ENCODE results near the gene VAV1.
"Not testable (repeated sequence)": the region's sequence is repeated elsewhere in the genome, so short reads cannot be mapped to it uniquely, and the experiment has no call there.

VAV1 gene

GRCh38 chr19:6856749-6857372 is 84.4 kb downstream of the VAV1 start:
- no peak for DNase-seq

GRCh38 chr19:6861683-6862286 is 89.3 kb downstream of the VAV1 start:
- DNase-seq = no peak

GRCh38 chr19:6862673-6863078 is 90.2 kb downstream of the VAV1 start:
- DNase-seq = peak; percentile 58

DNA sequence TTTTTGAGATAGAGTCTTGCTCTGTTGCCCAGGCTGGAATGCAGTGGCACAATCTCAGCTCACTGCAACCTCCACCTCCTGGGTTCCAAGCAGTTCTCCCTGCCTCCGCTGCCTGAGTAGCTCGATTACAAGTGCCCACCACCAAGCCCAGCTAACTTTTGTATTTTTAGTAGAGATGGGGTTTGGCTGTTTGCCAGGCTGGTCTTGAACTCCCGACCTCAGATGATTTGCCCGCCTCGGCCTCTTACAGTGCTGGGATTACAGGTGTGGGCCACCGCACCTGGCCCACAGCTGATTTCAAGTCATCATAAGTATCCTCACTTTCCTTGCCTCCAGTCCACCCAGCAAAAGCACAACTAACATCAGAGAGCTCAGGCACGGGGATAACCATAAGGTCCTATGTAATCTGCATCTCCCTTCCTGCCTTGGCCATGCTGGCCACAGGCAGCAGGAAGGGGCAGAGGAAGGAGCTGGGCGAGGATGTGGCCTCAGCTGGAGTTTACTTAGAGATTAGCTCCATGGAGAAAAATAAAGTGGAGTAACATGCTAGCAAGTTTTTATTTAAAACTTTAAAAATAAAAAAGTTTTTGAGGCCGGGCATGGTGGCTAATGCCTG is 91.9 kb downstream of the VAV1 start:
- no peak for DNase-seq

- DNase-seq = no peak
Observed at GRCh38 chr19:6865849-6866248, 93.3 kb downstream of the VAV1 start.

DNA sequence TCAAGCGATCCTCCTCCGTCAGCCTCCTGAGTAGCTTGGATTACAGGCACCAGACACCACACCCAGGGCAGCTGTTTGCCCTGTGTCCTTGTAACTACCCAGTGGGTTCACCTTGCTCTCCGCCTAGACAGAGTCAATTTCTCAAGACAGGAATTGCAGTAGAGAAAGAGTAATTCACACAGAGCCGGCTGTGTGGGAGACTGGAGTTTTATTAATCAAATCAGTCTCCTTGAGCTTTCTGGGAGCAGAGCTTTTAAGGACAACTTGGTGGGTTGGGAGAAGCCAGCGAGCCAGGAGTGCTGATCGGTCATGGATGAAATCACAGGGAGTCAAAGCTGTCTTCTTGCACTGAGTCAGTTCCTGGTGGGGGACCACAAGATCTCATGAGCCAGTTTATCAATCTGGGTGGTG is 94.2 kb downstream of the VAV1 start:
- no peak for DNase-seq

GRCh38 chr19:6868351-6868750 is 95.8 kb downstream of the VAV1 start:
- DNase-seq = no peak

DNA sequence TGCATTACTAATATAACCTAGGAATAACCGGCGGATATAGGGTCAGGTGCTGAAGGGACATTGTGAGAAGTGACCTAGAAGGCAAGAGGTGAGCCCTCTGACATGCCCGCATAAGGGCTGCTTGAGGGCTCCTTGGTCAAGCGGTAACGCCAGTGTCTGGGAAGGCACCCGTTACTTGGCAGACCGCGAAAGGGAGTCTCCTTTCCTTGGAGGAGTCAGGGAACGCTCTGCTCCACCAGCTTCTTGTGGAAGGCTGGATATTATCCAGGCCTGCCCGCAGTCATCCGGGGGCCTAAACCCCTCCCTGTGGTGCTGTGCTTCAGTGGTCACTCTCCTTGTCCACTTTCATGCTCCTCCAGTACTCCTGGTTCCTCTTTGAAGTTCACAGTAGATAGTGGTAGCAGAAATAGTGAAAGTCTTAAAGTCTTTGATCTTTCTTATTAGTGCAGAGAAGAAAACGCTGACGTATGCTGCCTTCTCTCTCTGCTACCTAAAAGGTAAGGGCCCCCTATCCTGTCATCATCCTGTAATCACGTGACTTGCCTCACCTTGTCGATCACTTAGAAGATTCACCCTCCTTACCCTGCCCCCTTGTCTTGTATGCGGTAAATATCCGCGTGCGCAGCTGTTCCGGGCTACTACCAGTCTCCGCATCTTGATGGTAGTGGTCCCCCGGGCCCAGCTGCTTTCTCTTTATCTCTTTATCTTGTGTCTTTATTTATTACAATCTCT is 96.8 kb downstream of the VAV1 start:
- DNase-seq = not testable (repeated sequence)

DNA sequence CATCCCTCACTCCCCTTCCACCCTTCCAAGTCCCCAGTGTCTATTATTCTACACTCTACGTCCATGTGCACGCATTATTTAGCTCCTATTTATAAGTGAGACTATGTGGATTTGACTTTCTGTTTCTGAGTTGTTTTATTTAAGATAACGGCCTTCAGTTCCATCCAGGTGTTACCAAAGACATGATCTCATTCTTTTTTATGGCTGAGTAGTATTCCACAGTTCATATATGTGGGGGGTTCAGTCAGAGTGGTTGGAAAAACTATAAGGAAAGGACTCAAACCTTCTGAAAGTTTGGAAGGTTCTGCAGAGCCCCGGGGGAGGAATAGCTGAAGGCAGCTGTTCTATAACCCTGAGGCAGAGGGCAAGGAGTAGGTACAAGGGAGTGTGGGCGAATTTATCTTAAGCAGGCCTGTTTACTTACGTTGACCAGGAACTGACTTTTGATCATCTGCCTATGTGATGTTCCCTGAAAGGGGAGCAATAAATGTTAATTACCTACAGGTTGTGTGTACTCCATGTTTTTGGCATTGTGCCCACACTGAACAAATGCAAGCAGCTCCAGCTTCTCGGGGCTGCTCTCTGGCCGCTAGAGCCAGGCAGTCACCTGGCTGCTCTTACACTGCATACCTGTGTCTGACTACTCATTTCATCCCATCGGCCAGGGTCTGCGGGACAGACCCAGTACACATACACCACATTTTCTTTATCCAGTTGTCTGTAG is 101.4 kb downstream of the VAV1 start:
- DNase-seq = no peak

GRCh38 chr19:6875218-6875617 is 102.7 kb downstream of the VAV1 start:
- no peak for DNase-seq

DNA sequence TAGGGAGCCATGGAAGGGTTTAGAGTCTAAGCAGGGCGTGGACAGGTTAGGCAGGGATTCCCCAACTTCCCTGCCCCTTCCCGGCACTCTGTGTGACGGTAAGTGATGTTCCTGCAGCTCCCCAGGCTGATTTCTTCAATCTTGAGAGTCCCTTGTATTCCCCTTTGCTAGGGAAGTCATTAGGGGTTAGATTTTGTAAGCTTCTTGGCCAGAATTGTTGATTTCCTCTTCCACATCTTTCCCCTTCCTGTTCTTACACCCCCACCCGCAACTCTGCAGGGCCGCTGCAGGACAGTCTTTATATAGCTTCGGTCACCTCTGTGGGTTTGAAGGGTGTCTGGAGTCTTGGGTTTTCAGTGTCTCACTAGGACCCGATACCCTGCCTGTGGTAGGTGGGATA is 104.2 kb downstream of the VAV1 start:
- DNase-seq = no peak

GRCh38 chr19:6877766-6878165 is 105.3 kb downstream of the VAV1 start:
- DNase-seq = no peak

GRCh38 chr19:6886277-6886897 is 113.9 kb downstream of the VAV1 start:
- no peak for DNase-seq

GRCh38 chr19:6887316-6887715 is 114.8 kb downstream of the VAV1 start, which contains the start of gene ADGRE1:
Gene ADGRE1, plus strand, starts transcription at chr19:6887579. Its CDS starts 30 bp downstream, at chr19:6887609.
- DNase-seq = no peak

- no peak for DNase-seq
Observed at GRCh38 chr19:6888967-6889366, 116.5 kb downstream of the VAV1 start.

DNA sequence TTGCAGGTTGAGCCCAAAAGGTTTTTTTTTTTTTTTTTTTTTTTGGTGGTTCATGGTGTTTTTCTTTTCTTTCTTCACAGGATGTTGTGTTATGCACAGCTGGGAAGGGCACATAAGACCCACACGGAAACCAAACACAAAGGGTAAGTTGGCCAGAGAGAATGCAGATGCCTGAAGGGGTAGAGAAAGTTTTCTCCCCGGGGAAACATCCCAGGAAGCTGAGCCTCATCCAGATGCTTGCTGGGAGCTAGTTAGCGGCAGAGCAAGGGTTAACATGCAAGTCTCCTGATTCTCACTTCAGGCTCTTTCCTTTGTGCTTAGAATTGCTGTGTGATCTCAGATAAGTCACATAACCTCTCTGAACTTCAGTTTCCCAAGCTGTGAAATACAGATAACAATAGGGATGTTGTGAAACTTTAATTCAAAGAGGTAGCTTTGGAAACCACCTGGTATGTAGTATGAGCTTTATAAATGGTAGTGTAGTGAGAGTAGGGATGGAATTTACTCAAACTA is 117.9 kb downstream of the VAV1 start:
- no peak for DNase-seq

DNA sequence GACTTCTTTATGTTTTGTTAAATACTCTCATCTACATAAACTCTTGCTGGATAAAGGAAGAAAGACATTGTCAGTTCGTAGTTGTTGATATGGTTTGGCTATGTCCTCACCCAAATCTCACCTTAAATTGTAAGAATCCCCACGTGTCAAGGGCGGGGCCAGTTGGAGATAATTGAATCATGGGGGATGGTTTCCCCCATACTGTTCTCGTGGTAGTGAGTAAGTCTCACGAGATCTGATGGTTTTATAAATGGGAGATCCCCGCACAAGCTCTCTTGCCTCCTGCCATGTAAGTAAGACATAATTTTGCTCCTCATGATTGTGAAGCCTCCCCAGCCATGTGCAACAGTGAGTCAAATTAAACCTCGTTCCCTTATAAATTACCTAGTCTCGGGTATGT is 118.4 kb downstream of the VAV1 start:
- DNase-seq = no peak

DNA sequence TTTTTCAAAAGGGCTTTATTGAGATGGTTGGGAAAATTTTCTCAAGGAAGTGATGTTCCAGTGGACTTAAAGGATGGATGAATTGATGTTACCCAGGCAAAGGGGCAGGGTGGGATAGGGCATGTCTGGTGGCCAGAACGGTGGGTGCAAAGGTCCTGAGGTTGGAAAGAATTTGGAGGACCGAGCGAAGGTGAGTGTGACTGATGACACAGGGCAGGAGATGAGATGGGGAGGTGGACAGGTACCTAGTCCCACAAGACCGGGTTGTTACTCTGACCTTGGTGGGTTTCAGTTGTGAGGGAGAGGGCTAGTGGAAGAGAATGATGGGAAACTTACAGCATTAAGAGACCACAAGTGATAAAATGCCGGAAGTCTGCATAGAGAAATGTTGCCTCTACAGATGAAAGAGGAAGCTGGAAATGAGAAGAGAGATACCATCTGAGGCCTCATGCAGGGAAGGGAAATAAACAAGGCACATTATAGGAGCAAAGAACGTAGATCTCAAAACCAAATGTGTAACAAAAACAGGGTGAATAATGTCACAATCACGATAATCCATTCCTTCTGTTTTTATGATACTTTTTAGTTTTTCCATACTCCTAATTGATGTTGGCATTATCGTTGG is 119.4 kb downstream of the VAV1 start:
- no peak for DNase-seq

GRCh38 chr19:6894313-6894712 is 121.8 kb downstream of the VAV1 start:
- DNase-seq = no peak

DNA sequence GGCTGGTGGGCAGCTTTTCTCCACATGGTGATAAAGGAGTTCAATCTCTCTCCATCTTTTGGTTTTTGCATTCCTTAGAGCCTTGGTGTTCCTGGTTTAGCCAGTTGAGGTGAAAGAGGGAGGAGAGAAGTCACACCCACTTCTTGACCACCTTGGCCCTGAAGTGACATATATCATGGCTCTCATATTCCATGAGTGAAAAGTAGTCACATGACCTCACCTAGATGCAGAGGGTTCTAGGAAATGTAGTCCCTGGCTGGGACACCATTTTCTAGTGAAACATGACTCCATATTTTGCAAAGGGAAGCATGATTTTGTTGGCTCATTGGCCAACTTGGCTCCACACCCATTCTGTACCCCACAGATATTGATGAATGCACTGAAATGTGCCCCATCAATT is 130.9 kb downstream of the VAV1 start:
- no peak for DNase-seq

DNA sequence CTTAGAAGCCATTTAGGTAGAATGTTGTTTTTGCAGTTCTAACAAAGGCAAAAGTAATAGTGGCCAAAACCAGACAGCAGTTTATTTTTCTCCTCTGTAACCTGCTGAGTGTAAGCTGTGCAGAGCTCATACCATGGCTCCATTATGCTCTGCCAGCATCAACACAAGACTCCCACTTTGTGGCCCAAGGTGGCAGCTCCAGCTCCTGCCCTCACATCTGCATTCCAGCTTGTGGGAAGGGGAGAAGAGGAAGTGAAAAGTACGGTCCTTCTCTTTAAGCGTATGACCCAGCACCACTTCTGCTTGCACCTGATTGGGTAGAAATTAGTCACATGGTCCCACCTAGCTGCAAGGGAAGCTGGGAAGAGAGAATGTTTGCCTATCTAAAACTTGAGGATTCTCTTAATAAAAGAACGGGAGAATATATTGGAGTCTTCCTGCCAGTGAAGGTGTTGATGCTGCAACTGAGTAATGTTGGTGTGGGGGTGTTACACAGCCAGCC is 134.1 kb downstream of the VAV1 start:
- no peak for DNase-seq

All from T1000 (cell line).